HG02678 (cell line): ENCODE results near the gene ORM1.

Experiments
- ATAC-seq: cut with Tn5 transposase; IDR thresholded peaks from one replicate; pipeline ENCODE4 v1.9.1; 2021; ENCODE audit warnings: mild to moderate bottlenecking, moderate library complexity; ENCODE audit not compliant: unreplicated experiment

ORM1 gene

GRCh38 chr9:114361542-114361941 is 38.6 kb downstream of the ORM1 start:
- no peak for ATAC-seq

GRCh38 chr9:114362394-114362793 is 39.5 kb downstream of the ORM1 start:
- ATAC-seq: no peak

GRCh38 chr9:114363424-114363823 is 40.5 kb downstream of the ORM1 start:
- no peak for ATAC-seq

GRCh38 chr9:114364134-114365041 is 41.5 kb downstream of the ORM1 start:
- ATAC-seq: no peak

- ATAC-seq: no peak
Measured at GRCh38 chr9:114365194-114365593, 42.3 kb downstream of the ORM1 start.

GRCh38 chr9:114366334-114367128 is 43.6 kb downstream of the ORM1 start:
- ATAC-seq: peak; percentile 58

- no peak for ATAC-seq
Measured at GRCh38 chr9:114367366-114367765, 44.5 kb downstream of the ORM1 start.

GRCh38 chr9:114367772-114368569 is 45.1 kb downstream of the ORM1 start:
- no peak for ATAC-seq

GRCh38 chr9:114369216-114370130 is 46.6 kb downstream of the ORM1 start:
- ATAC-seq: no peak

- no peak for ATAC-seq
Measured at GRCh38 chr9:114370251-114370967, 47.5 kb downstream of the ORM1 start.

- no peak for ATAC-seq
Measured at GRCh38 chr9:114370968-114371320, 48.0 kb downstream of the ORM1 start.

- no peak for ATAC-seq
Measured at GRCh38 chr9:114371343-114371944, 48.5 kb downstream of the ORM1 start.

- ATAC-seq: peak; percentile 35
Measured at GRCh38 chr9:114371973-114372917, 49.3 kb downstream of the ORM1 start.

- peak; percentile 96 for ATAC-seq
Measured at GRCh38 chr9:114372921-114373448, 50.1 kb downstream of the ORM1 start.

GRCh38 chr9:114373960-114374730 is 51.2 kb downstream of the ORM1 start:
- no peak for ATAC-seq

GRCh38 chr9:114374936-114375335 is 52.0 kb downstream of the ORM1 start:
- no peak for ATAC-seq
